Cardiac muscle cell (in vitro differentiated cells and primary cell): ENCODE measurements around the gene ATAT1. TPM values are rescaled to one million over a fixed set of nuclear protein-coding genes. Genes with fewer than 3 reads are reported as not detected.

Experiments used
- DNase-seq, 2 donors: peaks; one replicate each; pipeline versions ENCODE4 v3.0.0 to v3.0.0-alpha.2; 2010 to 2017; ENCODE audit warnings: low read depth in 1 of 2, low spot score in 1 of 2
- H3K27ac ChIP-seq: fragments of 200-600 bp; sonication (generic); 2 replicates; pipeline ENCODE4 v1.5.1; 2016
- H3K27me3 ChIP-seq: fragments of 200-600 bp; sonication (generic); 2 replicates; pipeline ENCODE4 v1.6.0; 2016; ENCODE audit warnings: control low read depth
- H3K36me3 ChIP-seq: fragments of 200-600 bp; sonication (generic); 2 replicates; pipeline ENCODE4 v1.5.1; 2016; ENCODE audit warnings: control low read depth
- H3K4me1 ChIP-seq: fragments of 200-600 bp; sonication (generic); 2 replicates; pipeline ENCODE4 v1.8.1; 2017; ENCODE audit warnings: low read depth, mild to moderate bottlenecking, mixed run types
- H3K4me3 ChIP-seq: fragments of 200-600 bp; sonication (generic); 2 replicates; pipeline ENCODE4 v1.5.1; 2016; ENCODE audit warnings: mild to moderate bottlenecking
- H3K9me3 ChIP-seq: fragments of 200-600 bp; sonication (generic); 2 replicates; pipeline ENCODE4 v1.5.1; 2017; ENCODE audit warnings: low read depth, mild to moderate bottlenecking, control low read depth
- polyA plus RNA-seq: library from polyadenylated mRNA; unstranded; fragments of >200 nt; fragmentation: Nextera tagmentation; extraction: Ambion mirVana; gene quantifications from 2 replicates; pipeline ENCODE4 v1.2.1, GENCODE V29; 2016
- total RNA-seq: library from RNA; depleted of rRNA; stranded (reverse); fragments of >200 nt; gene quantifications from 2 replicates; pipeline ENCODE4 v1.2.3, GENCODE V29; 2016
- TF ChIP-seq, protein P1 (sequence below): IDR thresholded peaks from 2 replicates; pipeline ENCODE4 v1.5.1; 2012; ENCODE audit warnings: low read depth, mild to moderate bottlenecking, low read length

Gene ATAT1
- total and polyA plus RNA-seq, 2 experiments from 2014 or later = 11.2 to 18.0 TPM

- no peak overlapping the region for H3K27ac ChIP-seq
- no peaks in the 10 kb centered on the region for H3K9me3 ChIP-seq
- TF ChIP-seq, protein P1, sequence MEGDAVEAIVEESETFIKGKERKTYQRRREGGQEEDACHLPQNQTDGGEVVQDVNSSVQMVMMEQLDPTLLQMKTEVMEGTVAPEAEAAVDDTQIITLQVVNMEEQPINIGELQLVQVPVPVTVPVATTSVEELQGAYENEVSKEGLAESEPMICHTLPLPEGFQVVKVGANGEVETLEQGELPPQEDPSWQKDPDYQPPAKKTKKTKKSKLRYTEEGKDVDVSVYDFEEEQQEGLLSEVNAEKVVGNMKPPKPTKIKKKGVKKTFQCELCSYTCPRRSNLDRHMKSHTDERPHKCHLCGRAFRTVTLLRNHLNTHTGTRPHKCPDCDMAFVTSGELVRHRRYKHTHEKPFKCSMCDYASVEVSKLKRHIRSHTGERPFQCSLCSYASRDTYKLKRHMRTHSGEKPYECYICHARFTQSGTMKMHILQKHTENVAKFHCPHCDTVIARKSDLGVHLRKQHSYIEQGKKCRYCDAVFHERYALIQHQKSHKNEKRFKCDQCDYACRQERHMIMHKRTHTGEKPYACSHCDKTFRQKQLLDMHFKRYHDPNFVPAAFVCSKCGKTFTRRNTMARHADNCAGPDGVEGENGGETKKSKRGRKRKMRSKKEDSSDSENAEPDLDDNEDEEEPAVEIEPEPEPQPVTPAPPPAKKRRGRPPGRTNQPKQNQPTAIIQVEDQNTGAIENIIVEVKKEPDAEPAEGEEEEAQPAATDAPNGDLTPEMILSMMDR = no peak
- no peak for DNase-seq
- no peaks in the 10 kb centered on the region for H3K27me3 ChIP-seq
- peaks cover 14% of the 10 kb centered on the region for H3K36me3 ChIP-seq
- no peaks in the 10 kb centered on the region for H3K4me1 ChIP-seq
- no peak overlapping the region for H3K4me3 ChIP-seq
Measured at GRCh38 chr6:30635834-30636233, 9.2 kb downstream of the ATAT1 start.

DNA sequence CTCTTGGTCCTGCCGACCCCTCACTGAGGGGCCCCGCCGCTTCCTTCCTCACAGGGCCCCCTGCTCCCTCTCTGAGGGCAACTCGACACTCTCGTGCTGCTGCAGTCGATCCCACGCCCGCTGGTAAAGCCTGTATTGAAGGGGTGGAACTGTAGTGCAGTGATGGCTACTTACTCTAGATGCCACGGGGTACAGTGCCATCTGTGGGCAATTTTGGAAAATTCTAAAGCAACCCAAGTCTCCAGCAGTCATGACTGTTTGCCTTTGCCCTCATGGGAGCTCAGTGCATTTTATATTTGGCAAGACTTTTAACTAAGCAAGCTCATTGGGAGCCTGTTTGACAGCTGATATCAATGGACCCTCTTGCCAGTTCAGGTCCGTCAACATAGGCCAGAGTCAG, 13.8 kb downstream of the ATAT1 start:
- no peak overlapping the region for H3K4me3 ChIP-seq
- H3K27ac ChIP-seq = no peak overlapping the region
- H3K36me3 ChIP-seq = peaks cover 10% of the 10 kb centered on the region
- H3K9me3 ChIP-seq = no peaks in the 10 kb centered on the region
- H3K4me1 ChIP-seq = no peaks in the 10 kb centered on the region
- TF ChIP-seq, protein P1 = no peak
- no peaks in the 10 kb centered on the region for H3K27me3 ChIP-seq
- DNase-seq = no peak

DNA sequence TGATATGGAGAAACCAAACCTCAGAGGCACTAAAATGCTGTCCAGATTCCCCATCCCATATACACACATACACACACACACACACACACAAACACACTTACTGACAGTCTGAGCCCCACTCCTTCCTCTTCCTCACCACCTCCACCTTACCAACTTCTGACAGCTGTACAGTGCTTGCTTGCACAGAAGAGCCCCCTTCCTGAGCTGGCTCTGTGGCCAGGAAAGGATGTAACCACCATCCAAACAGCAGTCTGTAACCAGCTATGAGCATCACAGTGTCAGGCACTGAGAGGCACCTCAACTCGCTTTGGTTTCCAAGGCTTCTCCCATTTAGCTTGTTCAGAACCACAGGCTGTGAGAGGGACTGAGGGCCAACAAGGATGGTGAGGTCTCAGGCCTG, 14.4 kb downstream of the ATAT1 start:
- Histone ChIP-seq H3K27ac (no peak overlapping the region), H3K4me3 (no peak overlapping the region), H3K36me3 (peaks cover 11% of the 10 kb centered on the region), H3K9me3 (no peaks in the 10 kb centered on the region), H3K4me1 (peaks cover 1% of the 10 kb centered on the region), H3K27me3 (no peaks in the 10 kb centered on the region)
- TF ChIP-seq, protein P1 = no peak
- no peak for DNase-seq

DNA sequence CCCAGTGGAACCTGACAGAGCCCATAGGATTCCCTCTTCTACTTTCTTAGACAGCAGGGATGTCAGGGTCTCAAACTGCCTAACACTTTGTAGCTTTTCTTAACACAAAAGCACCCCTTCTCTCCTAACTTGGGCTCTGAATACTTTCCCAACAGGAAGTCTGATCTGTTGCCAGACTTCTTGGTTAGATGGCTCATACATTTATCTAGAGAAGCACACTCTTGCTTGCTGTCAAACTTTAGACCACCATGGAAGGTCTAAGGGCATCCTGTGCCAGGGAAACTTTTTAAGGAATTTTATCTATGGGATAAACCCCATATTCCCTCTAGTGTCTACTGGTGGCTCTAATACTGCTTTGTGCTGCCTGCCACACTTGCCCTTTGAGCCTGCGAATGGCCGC, 17.0 kb downstream of the ATAT1 start:
- H3K27ac ChIP-seq = peak overlapping the region; percentile 48
- H3K9me3 ChIP-seq = no peaks in the 10 kb centered on the region

DNA sequence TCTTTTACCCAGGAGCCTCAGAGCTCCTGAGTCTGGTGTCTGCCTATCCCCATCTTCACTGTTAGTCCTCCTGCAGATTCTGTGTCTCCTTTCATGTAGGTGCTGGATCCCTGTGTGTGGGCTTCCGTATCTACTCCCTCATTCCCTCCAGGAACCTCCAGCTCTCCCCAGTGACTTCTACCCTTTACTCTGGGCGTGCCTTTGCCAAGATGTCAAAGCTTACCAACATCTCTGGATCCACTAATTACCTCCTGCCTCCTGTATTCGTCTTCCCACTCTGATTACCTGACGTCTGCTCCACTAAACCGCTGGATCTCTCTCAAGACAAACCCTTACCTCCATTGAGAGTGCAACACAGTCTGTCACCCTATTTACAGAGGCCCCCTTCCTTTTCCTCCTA, 18.1 kb downstream of the ATAT1 start:
- no peak for DNase-seq
- no peaks in the 10 kb centered on the region for H3K27me3 ChIP-seq
- peaks cover 7% of the 10 kb centered on the region for H3K4me1 ChIP-seq
- H3K36me3 ChIP-seq = peaks cover 14% of the 10 kb centered on the region
- peak overlapping the region; percentile 54 for H3K27ac ChIP-seq
- no peaks in the 10 kb centered on the region for H3K9me3 ChIP-seq
- TF ChIP-seq, protein P1 = no peak
- H3K4me3 ChIP-seq = no peak overlapping the region

More for the DNA sequence above, 17.0 kb downstream of the ATAT1 start:
- DNase-seq = peak in 1 of 2 donors; percentile 62
- Histone ChIP-seq H3K36me3 (peaks cover 12% of the 10 kb centered on the region), H3K4me1 (peaks cover 7% of the 10 kb centered on the region), H3K4me3 (no peak overlapping the region), H3K27me3 (no peaks in the 10 kb centered on the region)
- TF ChIP-seq, protein P1 = no peak

DNA sequence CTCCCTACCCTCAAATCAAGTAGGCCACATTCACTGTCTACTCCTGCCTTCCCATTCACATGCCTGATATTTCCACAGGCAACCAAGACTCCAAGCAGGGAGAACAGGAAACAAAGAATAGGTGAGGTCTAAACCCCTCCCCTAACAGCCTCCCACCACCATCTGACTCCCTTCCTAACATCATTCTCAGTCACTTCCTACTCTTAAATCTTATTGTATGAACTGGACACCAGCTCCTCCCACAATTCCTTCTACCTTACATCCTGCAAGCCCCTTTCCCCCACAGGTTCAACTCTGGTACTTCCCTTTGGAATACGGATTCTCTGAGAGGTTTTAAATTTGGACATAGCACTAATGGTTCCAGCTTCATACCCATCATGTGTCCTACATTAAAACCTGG, 19.3 kb downstream of the ATAT1 start:
- Histone ChIP-seq H3K36me3 (peaks cover 8% of the 10 kb centered on the region), H3K27me3 (no peaks in the 10 kb centered on the region), H3K27ac (peak overlapping the region; percentile 60), H3K4me1 (peaks cover 7% of the 10 kb centered on the region), H3K4me3 (no peak overlapping the region), H3K9me3 (no peaks in the 10 kb centered on the region)
- no peak for DNase-seq
- TF ChIP-seq, protein P1 = no peak
